ENCODE measurements around the gene PARP8.

GRCh38 chr5:50853151-50853550 lies 186.7 kb downstream of the PARP8 start:
- TF ChIP-seq POLR2A (IDR thresholded peaks at IDR 0.05) (no peak), POLR2AphosphoS5 (IDR thresholded peaks at IDR 0.05) (no peak)
- TF ChIP-seq, protein P1, sequence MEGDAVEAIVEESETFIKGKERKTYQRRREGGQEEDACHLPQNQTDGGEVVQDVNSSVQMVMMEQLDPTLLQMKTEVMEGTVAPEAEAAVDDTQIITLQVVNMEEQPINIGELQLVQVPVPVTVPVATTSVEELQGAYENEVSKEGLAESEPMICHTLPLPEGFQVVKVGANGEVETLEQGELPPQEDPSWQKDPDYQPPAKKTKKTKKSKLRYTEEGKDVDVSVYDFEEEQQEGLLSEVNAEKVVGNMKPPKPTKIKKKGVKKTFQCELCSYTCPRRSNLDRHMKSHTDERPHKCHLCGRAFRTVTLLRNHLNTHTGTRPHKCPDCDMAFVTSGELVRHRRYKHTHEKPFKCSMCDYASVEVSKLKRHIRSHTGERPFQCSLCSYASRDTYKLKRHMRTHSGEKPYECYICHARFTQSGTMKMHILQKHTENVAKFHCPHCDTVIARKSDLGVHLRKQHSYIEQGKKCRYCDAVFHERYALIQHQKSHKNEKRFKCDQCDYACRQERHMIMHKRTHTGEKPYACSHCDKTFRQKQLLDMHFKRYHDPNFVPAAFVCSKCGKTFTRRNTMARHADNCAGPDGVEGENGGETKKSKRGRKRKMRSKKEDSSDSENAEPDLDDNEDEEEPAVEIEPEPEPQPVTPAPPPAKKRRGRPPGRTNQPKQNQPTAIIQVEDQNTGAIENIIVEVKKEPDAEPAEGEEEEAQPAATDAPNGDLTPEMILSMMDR (IDR thresholded peaks at IDR 0.05): no peak
